Dedifferentiated amniotic fluid mesenchymal stem cell (primary cell): ENCODE data around the gene KLHDC9.
A peak's percentile ranks its signal among the peaks of the same experiment; 100 is the strongest.

Experiments
- DNase-seq: peaks from one replicate; pipeline ENCODE4 v3.0.0-alpha.2; 2016; ENCODE audit errors: extremely low spot score

KLHDC9 gene

GRCh38 chr1:161131523-161132409 is 33.6 kb downstream of the KLHDC9 start:
- DNase-seq, result peak; percentile 39

GRCh38 chr1:161132410-161133219 is 34.5 kb downstream of the KLHDC9 start, which contains the start of gene DEDD:
DEDD (minus strand) TSS chr1:161132667; CDS start chr1:161124462, 8,205 bp downstream.
- DNase-seq, result peak; percentile 89

- no peak for DNase-seq
Measured at GRCh38 chr1:161133220-161133740, 35.1 kb downstream of the KLHDC9 start.

GRCh38 chr1:161137881-161138280 is 39.7 kb downstream of the KLHDC9 start:
- DNase-seq, result no peak

- no peak for DNase-seq
Measured at GRCh38 chr1:161138431-161138830, 40.3 kb downstream of the KLHDC9 start.

- peak; percentile 43 for DNase-seq
Measured at GRCh38 chr1:161139766-161140165, 41.6 kb downstream of the KLHDC9 start.

GRCh38 chr1:161140755-161141400 is 42.7 kb downstream of the KLHDC9 start:
- DNase-seq, result no peak

- DNase-seq, result peak; percentile 1
Measured at GRCh38 chr1:161145832-161146231, 47.7 kb downstream of the KLHDC9 start.
